ENCODE measurements around the gene CDK17. TPM values are rescaled to one million over a fixed set of nuclear protein-coding genes. Genes with fewer than 3 reads are reported as not detected.

The CDK17 gene
- polyA plus RNA-seq, 1 of the 3 experiments (the other 2 are of a cell fraction) = 11.7 TPM

GRCh38 chr12:96399120-96399918 is 920 bp downstream of the CDK17 start:
- Histone ChIP-seq H3F3A (replicated peaks; ENCODE audit: insufficient read depth) (peaks cover 36% of the 10 kb centered on the region), H3K4me3 (ENCODE audit: low read depth in 2 of 2, low read length in 1 of 2) (peak overlapping the region; percentile 88 to 90), H3K27me3 (ENCODE audit: insufficient read depth) (no peaks in the 10 kb centered on the region), H3K4me1 (ENCODE audit: control insufficient read depth in 1 of 2, insufficient read depth in 2 of 2, low read depth in 1 of 2, low read length in 1 of 2) (peaks cover 2 to 15% of the 10 kb centered on the region in 2 experiments; a peak in 2 of 4 replicates), H3K36me3 (replicated peaks in 1 of 2; ENCODE audit: control insufficient read depth in 1 of 2, insufficient read depth in 2 of 2, low read length in 1 of 2) (peaks cover 0 to under 1% of the 10 kb centered on the region in 2 experiments), H3K4me2 (peak overlapping the region; percentile 81), H4K20me1 (ENCODE audit: insufficient read depth) (peaks cover 40% of the 10 kb centered on the region), H3K79me2 (ENCODE audit: insufficient read depth) (peaks cover 53% of the 10 kb centered on the region), H3K27ac (ENCODE audit: low read depth in 2 of 2, low read length in 1 of 2) (peak overlapping the region; percentile 93 to 97), H3K9me2 (no peaks in the 10 kb centered on the region), H3K9ac (peak overlapping the region; percentile 95), H3K9me3 (no peaks in the 10 kb centered on the region), H2AFZ (ENCODE audit: low read depth) (no peak overlapping the region; the same call in 1 of the 2 replicates)
- under 1% methylated on average over 46 of the region's 70 CpGs for WGBS (ENCODE audit: low lambda C conversion rate)
- TF ChIP-seq SIN3A (IDR thresholded peaks at IDR 0.05; ENCODE audit: borderline replicate concordance, low read depth, low read length) = peak; percentile 89; the same call in 1 of the 2 replicates
- TF ChIP-seq FOSL2 (IDR thresholded peaks at IDR 0.05; ENCODE audit: borderline replicate concordance, low read depth) = no peak
- peak; percentile 15; the same call in 1 of the 2 replicates for TF ChIP-seq RAD21 (IDR thresholded peaks at IDR 0.05; ENCODE audit: low read length)
- TF ChIP-seq GATA2 (CRISPR knock-in tag; IDR thresholded peaks at IDR 0.05) = no peak
- peak; percentile 14 for TF ChIP-seq CHD2 (IDR thresholded peaks at IDR 0.05; ENCODE audit: low read length, partially characterized antibody)
- TF ChIP-seq YY1 (IDR thresholded peaks at IDR 0.05; ENCODE audit: low read depth) = no peak
- no peak for TF ChIP-seq SMC3 (IDR thresholded peaks at IDR 0.05; ENCODE audit: low read depth, low read length)
- TF ChIP-seq, protein P1, sequence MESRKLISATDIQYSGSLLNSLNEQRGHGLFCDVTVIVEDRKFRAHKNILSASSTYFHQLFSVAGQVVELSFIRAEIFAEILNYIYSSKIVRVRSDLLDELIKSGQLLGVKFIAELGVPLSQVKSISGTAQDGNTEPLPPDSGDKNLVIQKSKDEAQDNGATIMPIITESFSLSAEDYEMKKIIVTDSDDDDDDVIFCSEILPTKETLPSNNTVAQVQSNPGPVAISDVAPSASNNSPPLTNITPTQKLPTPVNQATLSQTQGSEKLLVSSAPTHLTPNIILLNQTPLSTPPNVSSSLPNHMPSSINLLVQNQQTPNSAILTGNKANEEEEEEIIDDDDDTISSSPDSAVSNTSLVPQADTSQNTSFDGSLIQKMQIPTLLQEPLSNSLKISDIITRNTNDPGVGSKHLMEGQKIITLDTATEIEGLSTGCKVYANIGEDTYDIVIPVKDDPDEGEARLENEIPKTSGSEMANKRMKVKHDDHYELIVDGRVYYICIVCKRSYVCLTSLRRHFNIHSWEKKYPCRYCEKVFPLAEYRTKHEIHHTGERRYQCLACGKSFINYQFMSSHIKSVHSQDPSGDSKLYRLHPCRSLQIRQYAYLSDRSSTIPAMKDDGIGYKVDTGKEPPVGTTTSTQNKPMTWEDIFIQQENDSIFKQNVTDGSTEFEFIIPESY (IDR thresholded peaks at IDR 0.05; ENCODE audit: borderline replicate concordance, low read depth) = no peak
- no peak for TF ChIP-seq MXI1 (IDR thresholded peaks at IDR 0.05; ENCODE audit: low read depth, low read length)
- TF ChIP-seq NFIC (IDR thresholded peaks at IDR 0.05; ENCODE audit: borderline replicate concordance) = no peak
- no peak for TF ChIP-seq TCF12 (IDR thresholded peaks at IDR 0.05)
- no peak for TF ChIP-seq RFX5 (IDR thresholded peaks at IDR 0.05; ENCODE audit: low read length)
- TF ChIP-seq JUND (IDR thresholded peaks at IDR 0.05) = no peak
- no peak for TF ChIP-seq TEAD4 (IDR thresholded peaks at IDR 0.05; ENCODE audit: borderline replicate concordance, insufficient read depth)
- TF ChIP-seq, protein P2, sequence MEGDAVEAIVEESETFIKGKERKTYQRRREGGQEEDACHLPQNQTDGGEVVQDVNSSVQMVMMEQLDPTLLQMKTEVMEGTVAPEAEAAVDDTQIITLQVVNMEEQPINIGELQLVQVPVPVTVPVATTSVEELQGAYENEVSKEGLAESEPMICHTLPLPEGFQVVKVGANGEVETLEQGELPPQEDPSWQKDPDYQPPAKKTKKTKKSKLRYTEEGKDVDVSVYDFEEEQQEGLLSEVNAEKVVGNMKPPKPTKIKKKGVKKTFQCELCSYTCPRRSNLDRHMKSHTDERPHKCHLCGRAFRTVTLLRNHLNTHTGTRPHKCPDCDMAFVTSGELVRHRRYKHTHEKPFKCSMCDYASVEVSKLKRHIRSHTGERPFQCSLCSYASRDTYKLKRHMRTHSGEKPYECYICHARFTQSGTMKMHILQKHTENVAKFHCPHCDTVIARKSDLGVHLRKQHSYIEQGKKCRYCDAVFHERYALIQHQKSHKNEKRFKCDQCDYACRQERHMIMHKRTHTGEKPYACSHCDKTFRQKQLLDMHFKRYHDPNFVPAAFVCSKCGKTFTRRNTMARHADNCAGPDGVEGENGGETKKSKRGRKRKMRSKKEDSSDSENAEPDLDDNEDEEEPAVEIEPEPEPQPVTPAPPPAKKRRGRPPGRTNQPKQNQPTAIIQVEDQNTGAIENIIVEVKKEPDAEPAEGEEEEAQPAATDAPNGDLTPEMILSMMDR (IDR thresholded peaks at IDR 0.05) = peak; percentile 40
- TF ChIP-seq, protein P3, sequence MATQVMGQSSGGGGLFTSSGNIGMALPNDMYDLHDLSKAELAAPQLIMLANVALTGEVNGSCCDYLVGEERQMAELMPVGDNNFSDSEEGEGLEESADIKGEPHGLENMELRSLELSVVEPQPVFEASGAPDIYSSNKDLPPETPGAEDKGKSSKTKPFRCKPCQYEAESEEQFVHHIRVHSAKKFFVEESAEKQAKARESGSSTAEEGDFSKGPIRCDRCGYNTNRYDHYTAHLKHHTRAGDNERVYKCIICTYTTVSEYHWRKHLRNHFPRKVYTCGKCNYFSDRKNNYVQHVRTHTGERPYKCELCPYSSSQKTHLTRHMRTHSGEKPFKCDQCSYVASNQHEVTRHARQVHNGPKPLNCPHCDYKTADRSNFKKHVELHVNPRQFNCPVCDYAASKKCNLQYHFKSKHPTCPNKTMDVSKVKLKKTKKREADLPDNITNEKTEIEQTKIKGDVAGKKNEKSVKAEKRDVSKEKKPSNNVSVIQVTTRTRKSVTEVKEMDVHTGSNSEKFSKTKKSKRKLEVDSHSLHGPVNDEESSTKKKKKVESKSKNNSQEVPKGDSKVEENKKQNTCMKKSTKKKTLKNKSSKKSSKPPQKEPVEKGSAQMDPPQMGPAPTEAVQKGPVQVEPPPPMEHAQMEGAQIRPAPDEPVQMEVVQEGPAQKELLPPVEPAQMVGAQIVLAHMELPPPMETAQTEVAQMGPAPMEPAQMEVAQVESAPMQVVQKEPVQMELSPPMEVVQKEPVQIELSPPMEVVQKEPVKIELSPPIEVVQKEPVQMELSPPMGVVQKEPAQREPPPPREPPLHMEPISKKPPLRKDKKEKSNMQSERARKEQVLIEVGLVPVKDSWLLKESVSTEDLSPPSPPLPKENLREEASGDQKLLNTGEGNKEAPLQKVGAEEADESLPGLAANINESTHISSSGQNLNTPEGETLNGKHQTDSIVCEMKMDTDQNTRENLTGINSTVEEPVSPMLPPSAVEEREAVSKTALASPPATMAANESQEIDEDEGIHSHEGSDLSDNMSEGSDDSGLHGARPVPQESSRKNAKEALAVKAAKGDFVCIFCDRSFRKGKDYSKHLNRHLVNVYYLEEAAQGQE (IDR thresholded peaks at IDR 0.05; ENCODE audit: low read depth, low read length) = no peak
- TF ChIP-seq MEF2A (IDR thresholded peaks at IDR 0.05; ENCODE audit: borderline replicate concordance, low read depth) = no peak
- TF ChIP-seq, protein P4, sequence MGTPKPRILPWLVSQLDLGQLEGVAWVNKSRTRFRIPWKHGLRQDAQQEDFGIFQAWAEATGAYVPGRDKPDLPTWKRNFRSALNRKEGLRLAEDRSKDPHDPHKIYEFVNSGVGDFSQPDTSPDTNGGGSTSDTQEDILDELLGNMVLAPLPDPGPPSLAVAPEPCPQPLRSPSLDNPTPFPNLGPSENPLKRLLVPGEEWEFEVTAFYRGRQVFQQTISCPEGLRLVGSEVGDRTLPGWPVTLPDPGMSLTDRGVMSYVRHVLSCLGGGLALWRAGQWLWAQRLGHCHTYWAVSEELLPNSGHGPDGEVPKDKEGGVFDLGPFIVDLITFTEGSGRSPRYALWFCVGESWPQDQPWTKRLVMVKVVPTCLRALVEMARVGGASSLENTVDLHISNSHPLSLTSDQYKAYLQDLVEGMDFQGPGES (IDR thresholded peaks at IDR 0.05; ENCODE audit: low read depth, low read length) = no peak
- TF ChIP-seq TAF1 (IDR thresholded peaks at IDR 0.05; ENCODE audit: borderline replicate concordance, low read depth, low read length) = peak; percentile 37; the same call in 1 of the 2 replicates
- no peak for TF ChIP-seq ELF1 (IDR thresholded peaks at IDR 0.05)
- TF ChIP-seq GABPA (IDR thresholded peaks at IDR 0.05; ENCODE audit: low read depth) = no peak
- TF ChIP-seq POLR2AphosphoS5 (IDR thresholded peaks at IDR 0.05; ENCODE audit: low read depth, low read length) = no peak
- no peak for TF ChIP-seq USF1 (IDR thresholded peaks at IDR 0.05; ENCODE audit: borderline replicate concordance, low read depth)
- no peak; the same call in 1 of the 2 replicates for TF ChIP-seq FOXM1 (IDR thresholded peaks at IDR 0.05; ENCODE audit: low read depth)
- CTCF ChIA-PET = interaction anchor here (0.6 to 4.1 kb wide), 20 partner anchors 8 to 368 kb away, joined by 3 to 33 read pairs (median 4); no protein-coding TSS in a partner anchor
- POLR2A ChIA-PET = interaction anchor here (1.6 to 2.6 kb wide), 2 partner anchors 159 to 363 kb away, joined by 4 to 18 read pairs; no protein-coding TSS in a partner anchor
- peak; percentile 79 for DNase-seq
